Epidermal melanocyte (primary cell): ENCODE measurements around the gene P2RX6.
"Not testable (repeated sequence)": the region's sequence is repeated elsewhere in the genome, so short reads cannot be mapped to it uniquely, and the experiment has no call there.

Experiments
- DNase-seq: peaks from one replicate; pipeline ENCODE4 v3.0.0; 2011; ENCODE audit warnings: low spot score; ENCODE audit not compliant: insufficient read length

Gene P2RX6

GRCh38 chr22:21052715-21053459, 37.9 kb downstream of the P2RX6 start:
- peak; percentile 1 for DNase-seq

GRCh38 chr22:21054046-21054713, 39.2 kb downstream of the P2RX6 start:
- DNase-seq: no peak

GRCh38 chr22:21054714-21055563, 40.0 kb downstream of the P2RX6 start:
- no peak for DNase-seq

- DNase-seq: no peak
Observed at GRCh38 chr22:21055564-21055834, 40.5 kb downstream of the P2RX6 start.

GRCh38 chr22:21055880-21056319, 40.9 kb downstream of the P2RX6 start:
- no peak for DNase-seq

GRCh38 chr22:21060363-21060762, 45.4 kb downstream of the P2RX6 start:
- not testable (repeated sequence) for DNase-seq

- DNase-seq: not testable (repeated sequence)
Observed at GRCh38 chr22:21061660-21062321, 46.8 kb downstream of the P2RX6 start.

GRCh38 chr22:21064425-21064824, 49.5 kb downstream of the P2RX6 start:
- DNase-seq: not testable (repeated sequence)

- DNase-seq: no peak
Observed at GRCh38 chr22:21064917-21065864, 50.2 kb downstream of the P2RX6 start.

- DNase-seq: no peak
Observed at GRCh38 chr22:21067075-21067900, 52.3 kb downstream of the P2RX6 start.

- no peak for DNase-seq
Observed at GRCh38 chr22:21067901-21068680, 53.1 kb downstream of the P2RX6 start.

GRCh38 chr22:21068681-21069276, 53.8 kb downstream of the P2RX6 start:
- DNase-seq: no peak

- no peak for DNase-seq
Observed at GRCh38 chr22:21069375-21069774, 54.4 kb downstream of the P2RX6 start.

GRCh38 chr22:21070690-21071615, 56.0 kb downstream of the P2RX6 start:
- no peak for DNase-seq

- DNase-seq: not testable (repeated sequence)
Observed at GRCh38 chr22:21071796-21072195, 56.8 kb downstream of the P2RX6 start.

GRCh38 chr22:21073023-21073422, 58.1 kb downstream of the P2RX6 start:
- no peak for DNase-seq

- DNase-seq: no peak
Observed at GRCh38 chr22:21073482-21073881, 58.5 kb downstream of the P2RX6 start.
